ENCODE measurements around the gene PAFAH2. TPM values are rescaled to one million over a fixed set of nuclear protein-coding genes. Genes with fewer than 3 reads are reported as not detected.
A peak's percentile ranks its signal among the peaks of the same experiment; 100 is the strongest.

PAFAH2 gene
- total RNA-seq, 1 donor from 2014 or later = 13.4 TPM

DNA sequence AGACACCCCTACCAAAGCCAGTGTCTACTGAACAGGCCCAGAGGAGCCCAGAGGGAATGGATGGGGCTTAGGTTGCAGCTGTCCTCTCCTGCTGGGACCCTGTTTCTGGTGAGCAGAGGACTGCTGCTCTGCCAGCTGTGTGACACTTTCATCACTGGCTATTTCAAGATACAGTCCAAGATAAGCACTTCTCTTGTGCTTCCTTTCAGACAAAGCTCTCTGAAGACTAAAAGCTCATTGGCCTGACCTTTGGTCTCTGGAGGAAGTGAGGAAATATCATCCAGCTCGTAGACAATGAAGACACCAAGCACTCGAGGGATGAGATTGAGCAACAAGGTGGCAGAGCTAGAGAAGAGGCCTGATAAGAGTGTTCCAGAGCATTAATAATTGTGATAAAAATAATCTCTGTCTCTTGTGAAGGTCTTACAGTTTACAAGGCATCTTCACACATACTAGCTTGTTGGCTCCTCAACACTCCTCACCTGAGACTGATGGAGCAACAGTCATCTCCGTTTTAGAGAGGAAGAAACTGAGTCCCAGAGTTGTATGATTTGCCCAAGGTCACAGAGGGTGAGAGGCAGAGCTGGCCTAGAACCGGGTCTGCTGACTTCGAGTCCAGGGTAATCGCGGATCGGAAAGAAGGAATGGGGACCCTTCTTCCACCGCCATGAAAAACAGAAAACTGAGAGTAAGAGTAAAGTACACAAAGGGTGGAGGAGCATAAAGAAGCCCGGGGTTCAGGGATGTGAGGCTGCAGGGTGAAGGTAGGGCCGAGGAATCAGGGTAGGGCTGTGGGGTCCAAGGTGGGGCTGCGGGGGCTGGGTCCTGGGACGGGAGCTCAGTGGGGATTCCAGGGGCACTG, 666 bp downstream of the PAFAH2 start:
- no peaks in the 10 kb centered on the region for H3K36me3 Mint-ChIP-seq (ENCODE audit: low read depth, unreplicated experiment)
- peaks cover 17% of the 10 kb centered on the region for H3K4me1 Mint-ChIP-seq (ENCODE audit: unreplicated experiment)
- no peak for DNase-seq (ENCODE audit: low spot score)
- H3K27ac Mint-ChIP-seq (ENCODE audit: unreplicated experiment) = peak overlapping the region; percentile 98
- TF ChIP-seq, protein P1, sequence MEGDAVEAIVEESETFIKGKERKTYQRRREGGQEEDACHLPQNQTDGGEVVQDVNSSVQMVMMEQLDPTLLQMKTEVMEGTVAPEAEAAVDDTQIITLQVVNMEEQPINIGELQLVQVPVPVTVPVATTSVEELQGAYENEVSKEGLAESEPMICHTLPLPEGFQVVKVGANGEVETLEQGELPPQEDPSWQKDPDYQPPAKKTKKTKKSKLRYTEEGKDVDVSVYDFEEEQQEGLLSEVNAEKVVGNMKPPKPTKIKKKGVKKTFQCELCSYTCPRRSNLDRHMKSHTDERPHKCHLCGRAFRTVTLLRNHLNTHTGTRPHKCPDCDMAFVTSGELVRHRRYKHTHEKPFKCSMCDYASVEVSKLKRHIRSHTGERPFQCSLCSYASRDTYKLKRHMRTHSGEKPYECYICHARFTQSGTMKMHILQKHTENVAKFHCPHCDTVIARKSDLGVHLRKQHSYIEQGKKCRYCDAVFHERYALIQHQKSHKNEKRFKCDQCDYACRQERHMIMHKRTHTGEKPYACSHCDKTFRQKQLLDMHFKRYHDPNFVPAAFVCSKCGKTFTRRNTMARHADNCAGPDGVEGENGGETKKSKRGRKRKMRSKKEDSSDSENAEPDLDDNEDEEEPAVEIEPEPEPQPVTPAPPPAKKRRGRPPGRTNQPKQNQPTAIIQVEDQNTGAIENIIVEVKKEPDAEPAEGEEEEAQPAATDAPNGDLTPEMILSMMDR (IDR thresholded peaks at IDR 0.05; ENCODE audit: unreplicated experiment) = no peak
- peaks cover 6% of the 10 kb centered on the region for H3K27me3 Mint-ChIP-seq (ENCODE audit: unreplicated experiment)
- peak overlapping the region; percentile 93 for H3K4me3 Mint-ChIP-seq (ENCODE audit: unreplicated experiment)
- H3K9me3 Mint-ChIP-seq (ENCODE audit: unreplicated experiment) = no peaks in the 10 kb centered on the region

DNA sequence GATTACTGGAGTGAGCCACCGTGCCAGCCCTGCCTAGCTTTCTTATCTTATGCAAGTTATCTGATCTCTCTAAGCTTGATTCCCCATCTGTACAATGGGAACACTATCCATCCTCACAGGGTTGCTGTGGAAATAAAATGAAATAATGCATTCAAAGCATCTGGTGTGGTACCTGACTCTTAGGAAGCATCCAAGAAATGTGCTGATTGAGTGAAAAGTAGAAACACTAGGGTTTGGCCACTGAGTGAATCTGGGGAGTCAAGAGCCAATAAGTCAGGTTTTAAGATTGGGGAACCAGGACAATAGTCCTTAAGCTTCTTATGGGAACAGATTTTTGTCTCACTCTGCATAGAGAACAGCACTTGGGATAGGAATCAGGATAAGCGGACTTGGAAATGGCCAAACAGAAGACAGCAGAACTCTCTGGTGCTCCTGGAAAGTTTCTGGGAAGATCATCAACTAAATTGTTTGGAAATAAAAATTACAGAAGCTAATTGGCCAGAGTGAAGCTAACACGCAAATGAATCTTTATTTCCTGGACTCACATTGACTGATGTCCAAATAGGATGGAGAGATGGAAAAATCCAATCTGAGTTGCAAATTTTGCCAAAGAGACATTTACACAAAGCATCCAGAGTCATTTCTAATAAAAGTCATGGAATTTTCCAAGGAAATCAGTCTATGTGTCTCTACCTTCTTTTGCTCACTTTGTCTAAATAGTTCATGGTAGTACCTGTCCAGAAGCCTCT, 3.3 kb downstream of the PAFAH2 start:
- H3K9me3 Mint-ChIP-seq (ENCODE audit: unreplicated experiment) = no peaks in the 10 kb centered on the region
- H3K4me3 Mint-ChIP-seq (ENCODE audit: unreplicated experiment) = no peak overlapping the region
- H3K36me3 Mint-ChIP-seq (ENCODE audit: low read depth, unreplicated experiment) = no peaks in the 10 kb centered on the region
- TF ChIP-seq, protein P1 (IDR thresholded peaks at IDR 0.05; ENCODE audit: unreplicated experiment) = no peak
- peaks cover 7% of the 10 kb centered on the region for H3K27me3 Mint-ChIP-seq (ENCODE audit: unreplicated experiment)
- H3K27ac Mint-ChIP-seq (ENCODE audit: unreplicated experiment) = no peak overlapping the region
- H3K4me1 Mint-ChIP-seq (ENCODE audit: unreplicated experiment) = peaks cover 38% of the 10 kb centered on the region
- no peak for DNase-seq (ENCODE audit: low spot score)

DNA sequence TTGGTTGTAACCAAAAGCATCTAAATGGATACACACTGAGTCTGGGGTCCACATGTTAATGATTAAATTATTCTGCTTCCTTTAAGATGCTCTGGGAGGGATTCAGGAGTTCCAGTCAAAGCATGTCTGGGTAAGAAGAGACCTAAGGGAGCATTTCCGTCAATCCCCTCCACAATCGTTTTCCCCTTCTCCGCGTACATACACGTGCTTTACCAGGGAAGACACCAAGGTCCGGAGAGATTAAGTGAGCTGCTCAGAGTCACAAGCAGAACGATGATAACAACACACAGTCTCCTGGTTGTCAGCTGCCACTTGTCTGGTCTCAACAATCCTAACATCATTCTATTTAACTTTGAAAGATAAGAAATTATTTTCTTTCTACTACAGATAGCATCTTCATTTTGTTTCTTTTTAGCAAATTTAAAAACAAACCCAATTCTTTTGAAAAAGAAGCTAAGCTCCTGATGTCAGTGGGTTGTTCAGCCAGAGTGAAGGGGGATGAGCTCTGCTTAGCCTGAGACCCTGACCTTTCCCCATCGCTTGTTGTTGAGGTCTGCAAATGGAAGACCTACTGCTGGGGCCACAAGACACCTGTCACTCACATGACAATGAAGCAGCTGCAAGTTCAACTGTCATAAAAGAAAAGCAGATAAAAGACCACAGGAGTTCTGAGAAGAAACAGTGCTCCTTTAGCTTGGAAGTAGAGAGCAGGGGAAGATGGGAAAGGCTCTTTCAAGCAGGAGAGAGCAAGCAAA, 4.5 kb downstream of the PAFAH2 start:
- Mint-ChIP-seq H3K9me3 (ENCODE audit: unreplicated experiment) (no peaks in the 10 kb centered on the region), H3K27ac (ENCODE audit: unreplicated experiment) (no peak overlapping the region), H3K27me3 (ENCODE audit: unreplicated experiment) (peaks cover 7% of the 10 kb centered on the region), H3K4me3 (ENCODE audit: unreplicated experiment) (no peak overlapping the region), H3K4me1 (ENCODE audit: unreplicated experiment) (peaks cover 38% of the 10 kb centered on the region), H3K36me3 (ENCODE audit: low read depth, unreplicated experiment) (no peaks in the 10 kb centered on the region)
- TF ChIP-seq, protein P1 (IDR thresholded peaks at IDR 0.05; ENCODE audit: unreplicated experiment) = no peak
- no peak for DNase-seq (ENCODE audit: low spot score)

DNA sequence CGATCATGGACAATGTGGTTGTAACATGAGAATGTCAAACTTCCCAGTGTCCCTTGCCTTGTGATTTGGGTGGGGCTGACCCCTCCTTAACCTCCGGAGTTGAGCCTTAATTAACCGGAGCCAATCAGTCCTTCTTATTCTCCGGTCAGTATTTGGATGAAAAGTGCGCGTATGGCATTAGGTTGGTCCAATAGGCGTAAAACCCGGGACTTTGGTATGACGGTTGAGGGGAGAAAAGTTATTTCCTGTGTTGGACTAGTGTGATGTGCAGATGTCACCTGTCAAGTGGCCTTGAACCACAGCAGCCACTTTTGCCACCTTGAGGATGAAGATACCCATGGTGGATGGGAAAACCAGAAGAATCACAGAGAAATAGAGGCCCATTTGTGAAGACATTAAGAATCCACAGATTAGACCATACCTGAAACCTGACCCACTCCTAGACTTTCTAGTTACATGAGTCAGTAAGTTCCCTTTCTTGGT, 5.1 kb downstream of the PAFAH2 start:
- H3K4me3 Mint-ChIP-seq (ENCODE audit: unreplicated experiment) = no peak overlapping the region
- no peaks in the 10 kb centered on the region for H3K36me3 Mint-ChIP-seq (ENCODE audit: low read depth, unreplicated experiment)
- TF ChIP-seq, protein P1 (IDR thresholded peaks at IDR 0.05; ENCODE audit: unreplicated experiment) = no peak
- H3K9me3 Mint-ChIP-seq (ENCODE audit: unreplicated experiment) = no peaks in the 10 kb centered on the region
- DNase-seq (ENCODE audit: low spot score) = no peak
- H3K27me3 Mint-ChIP-seq (ENCODE audit: unreplicated experiment) = peaks cover 7% of the 10 kb centered on the region
- peaks cover 38% of the 10 kb centered on the region for H3K4me1 Mint-ChIP-seq (ENCODE audit: unreplicated experiment)
- H3K27ac Mint-ChIP-seq (ENCODE audit: unreplicated experiment) = peak overlapping the region; percentile 28

Data from endothelial cell (in vitro differentiated cells).